ENCODE results near the gene MARCHF9.

DNA sequence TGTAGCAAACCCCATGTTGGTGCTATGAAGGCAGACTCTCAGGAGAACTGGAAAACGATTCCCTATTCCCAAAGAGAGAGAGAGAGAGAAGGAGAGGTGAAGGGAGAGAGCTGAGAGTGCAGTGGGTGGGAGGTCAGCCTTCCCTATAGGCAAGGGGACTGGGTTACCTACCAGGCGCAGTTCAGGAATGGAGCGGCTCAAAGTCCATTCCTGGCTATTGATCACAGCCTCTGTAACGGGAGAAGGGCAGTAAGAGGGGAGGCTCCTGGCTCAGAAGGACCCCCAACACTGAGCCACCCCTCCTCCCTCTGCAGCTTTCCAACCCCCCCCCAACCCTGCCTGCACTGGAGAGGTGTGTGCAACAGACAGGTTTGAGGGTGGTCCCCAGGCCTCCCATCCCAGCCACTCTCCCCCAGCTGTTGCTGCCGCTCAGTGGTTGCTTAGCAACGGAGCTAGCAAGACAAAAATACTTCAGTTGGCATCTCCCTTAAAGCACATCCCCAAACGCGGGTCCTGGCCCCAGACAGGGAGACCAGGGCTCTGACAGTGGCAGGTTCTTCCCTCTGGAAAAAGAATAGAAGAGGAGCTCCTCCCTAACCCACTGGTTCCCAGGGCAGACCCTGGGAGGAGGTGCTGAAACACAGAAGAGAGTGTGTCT lies 19.6 kb upstream of the MARCHF9 start:
- no peak for TF ChIP-seq CEBPB (IDR thresholded peaks at IDR 0.05)
- TF ChIP-seq CREB1 (IDR thresholded peaks at IDR 0.05; ENCODE audit: low read depth), result no peak
- no peak for TF ChIP-seq ZBTB7A (IDR thresholded peaks at IDR 0.05; ENCODE audit: low read depth)
